HG03135 (cell line): Measurements from ENCODE around the gene MTMR2.
A peak's percentile ranks its signal among the peaks of the same experiment; 100 is the strongest.

Source experiments
- ATAC-seq: cut with Tn5 transposase; IDR thresholded peaks from one replicate; pipeline ENCODE4 v1.9.1; 2021; ENCODE audit warnings: mild to moderate bottlenecking, moderate library complexity; ENCODE audit not compliant: unreplicated experiment

The MTMR2 gene

GRCh38 chr11:95918720-95919119, 5.2 kb downstream of the MTMR2 start:
- ATAC-seq, result no peak

GRCh38 chr11:95918056-95918455, 5.9 kb downstream of the MTMR2 start:
- ATAC-seq, result no peak

DNA sequence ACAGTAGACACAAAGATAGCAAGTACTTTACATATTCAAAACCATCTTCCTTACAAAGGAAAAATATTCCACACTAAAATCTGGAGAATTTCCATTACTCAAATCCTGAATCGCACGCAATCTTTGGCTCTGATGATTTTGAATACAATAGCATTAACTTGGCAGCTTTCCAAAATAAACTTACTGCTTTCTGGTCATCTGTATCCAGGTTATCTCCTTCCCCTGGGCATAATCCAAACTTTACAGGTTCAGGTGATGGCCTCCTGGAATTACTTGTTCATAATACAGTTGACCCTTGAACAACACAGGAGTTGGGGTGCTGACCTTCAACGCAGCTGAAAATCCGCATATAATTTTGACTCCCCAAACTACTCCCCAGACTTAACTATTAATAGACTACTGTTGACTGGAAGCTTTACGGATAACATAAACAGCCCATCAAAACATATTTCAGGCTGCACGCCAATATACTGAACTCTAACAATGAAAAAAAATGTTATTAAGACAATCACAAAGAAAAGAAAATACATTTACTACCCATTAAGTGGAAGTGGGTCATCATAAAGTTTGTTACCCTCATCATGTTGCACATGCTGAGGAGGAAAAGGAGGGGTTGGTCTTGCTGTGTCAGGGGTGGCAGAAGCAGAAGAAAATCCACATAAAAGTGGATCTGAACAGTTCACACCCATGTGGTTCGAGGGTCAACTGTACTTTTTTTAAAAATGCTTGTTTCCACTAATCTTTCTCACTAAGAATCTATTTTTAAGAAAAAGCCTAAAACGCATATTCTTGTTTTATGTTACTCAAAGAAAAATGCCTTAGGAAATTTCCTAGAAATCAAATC, 6.5 kb downstream of the MTMR2 start:
- ATAC-seq, result no peak

DNA sequence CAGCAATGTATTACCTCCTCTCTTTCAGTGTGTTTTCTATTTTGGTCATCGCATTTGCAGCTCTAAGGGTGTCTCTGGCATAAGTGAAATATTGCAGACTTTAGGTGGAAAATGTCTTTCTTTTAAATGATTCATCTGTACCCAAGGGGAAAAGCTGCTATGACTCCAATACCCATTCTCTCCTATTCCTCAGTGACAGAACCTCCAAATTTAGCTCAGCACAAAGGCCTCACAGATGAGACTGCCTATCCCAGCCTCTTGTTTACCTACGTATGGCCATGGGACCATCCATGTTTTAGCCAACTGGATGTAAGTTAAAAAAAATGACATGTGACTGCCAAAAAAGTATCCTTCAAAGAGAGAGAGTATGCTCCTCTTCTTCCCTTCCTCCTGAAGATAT, 7.9 kb downstream of the MTMR2 start:
- ATAC-seq, result no peak

DNA sequence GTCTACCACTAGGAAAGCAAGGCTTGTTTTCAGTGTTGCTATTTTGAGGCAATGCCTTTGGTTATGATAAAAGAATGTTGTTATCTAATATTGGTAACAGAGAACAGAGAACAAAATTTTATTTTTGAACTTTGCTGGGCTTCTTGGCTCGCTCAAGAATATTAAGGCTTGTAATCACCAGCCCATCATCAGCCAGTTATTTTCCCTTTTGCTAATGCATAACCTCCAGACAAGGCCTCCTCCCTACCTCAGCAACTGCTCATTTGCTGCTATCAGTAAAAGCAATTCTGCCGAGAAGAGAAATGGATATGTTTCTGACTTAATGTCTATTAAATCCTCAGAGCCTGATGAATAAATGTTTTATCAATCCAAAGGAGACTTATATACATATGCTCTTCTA, 8.9 kb downstream of the MTMR2 start:
- ATAC-seq, result no peak

- ATAC-seq, result no peak
These were observed 9.9 kb downstream of the MTMR2 start for GRCh38 chr11:95913830-95914615.

DNA sequence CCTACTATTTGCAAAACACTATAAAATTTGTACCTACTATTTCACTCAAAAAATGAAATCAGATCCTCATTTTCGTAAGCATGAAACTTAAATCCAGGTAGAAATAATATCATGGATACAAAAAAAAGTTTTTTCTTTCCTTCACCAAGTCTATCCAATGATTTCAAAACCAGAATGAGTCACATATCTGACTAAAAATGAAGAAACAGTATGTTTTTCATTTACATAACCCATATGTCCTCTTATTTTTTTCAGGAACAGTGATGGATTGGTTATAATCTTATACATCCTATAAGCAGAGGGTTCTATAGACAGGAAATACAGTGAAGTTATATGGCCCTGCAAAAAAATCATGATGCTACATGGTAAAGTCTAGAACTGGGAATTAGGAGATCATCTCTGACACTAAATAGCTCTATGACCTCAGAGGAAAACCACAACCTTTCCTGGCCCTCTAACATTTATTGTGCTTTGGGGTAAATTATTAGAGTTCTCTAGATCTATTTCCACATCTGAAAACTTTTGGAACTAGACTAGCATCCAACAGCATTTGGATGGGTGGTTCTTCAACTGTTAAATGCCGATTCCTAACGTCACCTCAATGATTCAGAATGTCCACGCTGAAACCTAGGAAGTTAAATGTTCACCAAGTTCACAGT, 10.9 kb downstream of the MTMR2 start:
- ATAC-seq, result no peak

- ATAC-seq, result no peak
These were observed 12.5 kb downstream of the MTMR2 start for GRCh38 chr11:95911369-95911759.

DNA sequence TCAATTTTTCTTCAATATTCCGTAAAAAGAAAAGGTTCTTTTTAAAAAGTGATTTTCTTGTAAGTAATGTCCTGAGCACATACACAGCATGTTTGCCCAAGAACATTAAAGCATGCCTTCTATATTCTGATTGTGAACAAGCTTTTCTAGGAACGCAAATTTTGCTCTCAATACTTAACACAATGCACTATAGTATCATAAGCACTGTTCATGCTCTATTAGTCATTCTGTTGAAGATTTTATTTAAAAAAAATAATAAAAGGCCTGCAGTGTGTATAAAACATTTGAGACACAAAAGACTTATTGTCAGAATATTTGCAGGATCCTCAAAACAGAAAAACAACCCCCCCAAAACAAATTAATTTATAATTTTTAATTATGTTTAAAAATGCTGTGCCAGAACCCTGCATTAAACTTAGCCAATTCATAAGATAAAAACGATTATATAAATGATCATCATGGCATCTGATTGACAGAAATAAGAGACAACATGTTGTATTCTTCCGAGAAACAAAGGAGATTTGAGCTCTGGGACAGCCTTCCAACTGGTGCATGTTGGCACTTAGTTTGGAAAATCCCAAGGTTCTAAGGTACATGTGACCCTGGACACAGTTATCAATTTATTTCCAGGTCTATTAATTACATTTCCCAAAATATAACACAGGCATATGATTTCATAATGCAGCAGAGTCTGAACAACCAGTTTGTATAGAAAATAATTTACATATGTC, 13.1 kb downstream of the MTMR2 start:
- ATAC-seq, result no peak

GRCh38 chr11:95908826-95909225, 15.1 kb downstream of the MTMR2 start:
- no peak for ATAC-seq

- no peak for ATAC-seq
These were observed 16.4 kb downstream of the MTMR2 start for GRCh38 chr11:95907476-95907875.

DNA sequence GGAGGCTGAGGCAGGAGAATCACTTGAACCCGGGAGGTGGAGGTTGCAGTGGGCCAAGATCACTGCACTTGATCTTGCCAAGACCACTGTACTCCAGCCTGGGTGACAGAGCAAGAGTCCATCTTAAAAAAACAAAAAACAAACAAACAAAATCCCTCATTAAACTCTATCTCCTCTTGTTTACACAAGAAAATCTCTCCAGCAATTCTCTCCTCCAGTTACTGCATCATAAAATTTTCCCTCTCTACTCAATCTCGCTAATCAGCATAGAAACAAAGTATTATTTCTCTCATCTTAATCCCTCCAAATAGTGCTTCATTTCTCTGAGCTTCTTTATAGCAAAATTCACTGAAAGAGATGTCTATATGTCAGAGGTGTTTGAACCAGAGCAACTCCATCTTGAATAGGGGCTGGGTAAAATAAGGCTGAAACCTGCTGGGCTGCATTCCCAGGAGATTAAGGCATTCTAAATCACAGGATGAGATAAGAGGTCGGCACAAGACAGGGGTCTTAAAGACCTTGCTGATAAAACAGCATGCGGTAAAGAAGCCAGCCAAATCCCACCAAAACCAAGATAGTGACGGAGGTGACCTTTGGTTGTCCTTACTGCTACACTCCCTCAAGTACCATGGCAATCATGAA, 19.8 kb downstream of the MTMR2 start:
- ATAC-seq, result no peak

DNA sequence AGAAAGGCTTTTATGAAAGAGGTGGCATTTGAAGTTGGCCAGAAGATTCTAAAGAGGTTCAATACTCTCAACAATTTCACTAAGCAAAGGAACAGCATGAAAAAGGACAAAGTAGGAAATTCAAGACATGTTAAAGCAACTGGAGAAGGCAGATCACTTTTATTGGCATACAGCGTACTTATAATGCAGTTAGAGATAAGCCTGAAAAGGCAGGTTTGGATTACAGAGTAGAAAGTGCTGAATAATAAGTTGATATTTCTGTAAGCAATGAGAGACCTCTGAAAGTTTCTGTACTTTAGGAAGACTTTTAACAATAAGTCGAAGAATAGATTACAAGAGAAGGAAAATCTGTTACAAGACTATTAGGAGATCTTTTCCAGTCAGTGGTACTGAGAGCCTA, 25.1 kb downstream of the MTMR2 start:
- no peak for ATAC-seq

DNA sequence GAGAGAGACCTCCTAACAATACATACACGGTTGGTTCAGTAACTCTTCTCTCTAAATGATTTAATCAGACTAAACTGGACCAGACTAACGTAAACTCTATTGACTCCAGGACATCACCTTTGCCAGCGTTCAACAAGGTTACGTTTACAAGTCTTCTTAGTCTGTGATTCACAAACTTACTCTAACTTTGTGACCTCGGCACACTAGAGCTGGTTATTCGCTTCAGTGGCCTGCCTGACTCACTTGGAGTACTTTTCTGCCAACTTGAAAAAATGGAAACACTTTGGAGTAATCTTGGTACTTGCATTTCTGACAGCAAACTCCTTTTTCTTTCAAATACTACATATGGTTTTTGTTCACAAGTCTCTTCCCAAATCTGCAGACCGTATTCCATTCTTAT, 26.2 kb downstream of the MTMR2 start:
- no peak for ATAC-seq

DNA sequence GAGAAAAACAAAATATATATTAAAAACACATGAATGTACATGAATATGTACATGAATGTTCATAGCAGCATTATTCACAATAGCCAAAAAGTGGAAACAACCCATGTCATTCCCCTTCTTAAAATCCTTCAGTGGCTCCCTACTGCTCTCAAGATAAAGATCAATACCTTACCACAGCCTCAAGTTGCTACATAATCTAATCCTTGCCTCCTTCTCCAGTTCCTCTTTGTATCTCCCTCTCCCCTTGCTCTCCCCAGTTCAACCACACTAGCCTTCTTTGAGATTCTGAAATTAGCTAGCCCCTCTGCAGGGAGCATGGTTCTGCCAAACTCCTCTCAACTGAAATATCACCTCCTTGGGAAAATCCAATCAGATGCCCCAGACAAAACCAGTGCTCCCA, 28.1 kb downstream of the MTMR2 start:
- no peak for ATAC-seq

GRCh38 chr11:95892892-95893570, 30.9 kb downstream of the MTMR2 start:
- ATAC-seq, result no peak

DNA sequence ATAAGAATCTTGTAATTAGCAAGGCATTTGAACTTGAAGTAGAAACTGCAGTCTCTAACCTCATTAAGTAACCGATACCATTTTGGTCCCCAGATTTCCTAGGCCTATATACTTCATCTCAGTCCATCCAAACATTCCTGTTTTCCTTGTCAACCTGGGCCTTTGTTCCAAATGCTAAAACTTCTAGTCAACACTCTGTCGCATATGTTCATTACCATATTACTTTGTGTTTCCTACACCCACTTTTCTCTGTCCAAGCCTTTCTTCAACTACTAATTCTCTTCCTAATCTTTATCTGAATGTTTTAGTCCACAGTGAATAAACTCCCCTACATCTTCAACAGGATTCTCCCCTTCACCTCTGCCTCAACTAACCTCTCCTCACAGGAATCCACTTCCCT, 31.4 kb downstream of the MTMR2 start:
- no peak for ATAC-seq

- peak; percentile 92 for ATAC-seq
These were observed 32.3 kb downstream of the MTMR2 start for GRCh38 chr11:95891423-95892170.

- no peak for ATAC-seq
These were observed 35.1 kb downstream of the MTMR2 start for GRCh38 chr11:95888852-95889251.
